Nucleus accumbens (tissue), 56 donors: ENCODE measurements around the gene FOXE1.

Source experiments
- DNase-seq, 56 donors: peaks; one replicate each; lab custom pipeline; 2025; lab: John Stamatoyannopoulos, UW

The FOXE1 gene

GRCh38 chr9:97903177-97903576 is 50.2 kb downstream of the FOXE1 start:
- no peak for DNase-seq

- DNase-seq: no peak
Measured at GRCh38 chr9:97904725-97905124, 51.7 kb downstream of the FOXE1 start.

- no peak for DNase-seq
Measured at GRCh38 chr9:97905228-97905627, 52.2 kb downstream of the FOXE1 start.
